ENCODE data around the gene ESYT2.

- TF ChIP-seq POLR2AphosphoS5 (IDR thresholded peaks at IDR 0.05; ENCODE audit: low read depth, low read length) (no peak), POLR2A (IDR thresholded peaks at IDR 0.05; ENCODE audit: low read depth, low read length) (no peak)
Measured at GRCh38 chr7:158731761-158732160, 97.5 kb downstream of the ESYT2 start.
